SK-N-MC (cell line): ENCODE measurements around the gene KLHL24.

Source experiments
- EZH2 ChIP-seq: fragments of 200-600 bp; sonication (generic); IDR thresholded peaks from one replicate; pipeline ENCODE4 v1.6.1; 2017; ENCODE audit warnings: antibody characterized with exemption
- FOXP2 ChIP-seq: optimal IDR thresholded peaks from 2 replicates; pipeline ENCODE3; 2011; ENCODE audit warnings: mild to moderate bottlenecking, moderate library complexity; ENCODE audit not compliant: insufficient read depth; ENCODE audit errors: extremely low read length, control extremely low read depth
- POLR2AphosphoS5 ChIP-seq: IDR thresholded peaks from 2 replicates; pipeline ENCODE4 v1.6.1; 2012; ENCODE audit warnings: mild to moderate bottlenecking, low read depth, low read length, borderline replicate concordance

DNA sequence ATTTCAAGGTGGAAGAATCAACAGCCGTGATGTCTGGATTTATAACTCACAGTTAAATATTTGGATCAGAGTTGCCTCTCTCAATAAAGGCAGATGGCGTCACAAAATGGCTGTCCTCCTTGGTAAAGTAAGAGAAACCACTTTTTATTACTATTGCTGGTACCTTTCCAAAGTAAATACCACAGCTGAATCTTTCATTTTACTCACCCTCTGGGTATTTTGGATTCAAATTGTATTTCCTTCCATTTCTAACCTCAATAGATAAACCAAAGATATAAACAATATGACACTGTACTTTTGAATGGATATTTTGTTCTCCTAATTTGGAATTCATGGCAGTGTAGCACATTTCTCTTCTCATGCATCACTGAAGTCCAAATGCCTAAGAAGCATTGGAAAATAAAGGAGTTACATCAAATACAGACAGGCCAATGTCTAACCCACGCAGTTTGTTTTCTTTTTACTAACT is 29.5 kb downstream of the KLHL24 start:
- TF ChIP-seq EZH2 (no peak), POLR2AphosphoS5 (no peak), FOXP2 (no peak)
